COLO668 (cell line): ENCODE results near the gene PPP2R2B.

ENCODE experiments used
- DNase-seq: peaks from one replicate; lab custom pipeline; 2025; ENCODE audit not compliant: unreplicated experiment; lab: John Stamatoyannopoulos, UW

The PPP2R2B gene

GRCh38 chr5:146828385-146828784 lies 50.2 kb downstream of the PPP2R2B start:
- DNase-seq = no peak

DNA sequence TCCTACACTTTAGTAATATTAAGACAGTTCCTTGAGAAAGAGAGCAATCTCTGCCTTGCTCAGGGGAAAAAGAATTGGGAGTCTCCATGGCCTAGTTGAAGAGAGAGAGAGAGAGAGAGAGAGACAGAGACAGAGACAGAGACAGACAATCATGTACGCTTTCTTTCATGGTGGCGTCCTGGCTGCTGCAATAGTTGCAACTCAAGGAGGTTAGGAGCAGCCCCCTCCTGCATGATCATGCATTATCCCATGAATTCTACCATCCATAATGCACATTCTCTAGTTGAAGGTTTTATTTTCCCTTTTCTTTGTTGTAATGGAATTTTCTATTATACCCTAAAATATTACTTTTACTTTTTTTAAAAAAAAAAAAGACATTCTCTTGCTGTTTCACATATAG lies 50.7 kb downstream of the PPP2R2B start:
- no peak for DNase-seq

- DNase-seq = no peak
These were observed 53.5 kb downstream of the PPP2R2B start for GRCh38 chr5:146825033-146825432.

GRCh38 chr5:146821732-146822131 lies 56.8 kb downstream of the PPP2R2B start:
- DNase-seq = no peak

- DNase-seq = no peak
These were observed 57.6 kb downstream of the PPP2R2B start for GRCh38 chr5:146820987-146821386.

DNA sequence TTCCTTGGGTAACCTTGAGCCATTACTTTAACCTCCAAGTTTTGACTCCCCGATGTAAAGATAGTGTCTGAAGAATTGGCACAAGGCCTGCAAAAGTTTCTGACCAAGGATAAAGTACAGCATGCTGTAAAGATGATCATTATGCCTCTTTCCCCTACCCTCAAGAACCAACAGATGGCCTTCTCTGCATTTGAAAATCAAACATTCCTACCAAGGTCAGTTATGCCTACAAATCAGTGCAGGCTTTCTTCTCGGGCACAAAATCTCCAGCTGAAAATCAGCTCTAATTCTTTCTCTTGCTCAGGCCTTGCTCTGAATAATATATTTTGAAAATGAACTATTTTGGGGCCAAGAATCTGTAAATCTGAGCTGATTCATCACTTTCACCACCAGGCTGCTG lies 59.7 kb downstream of the PPP2R2B start:
- no peak for DNase-seq

DNA sequence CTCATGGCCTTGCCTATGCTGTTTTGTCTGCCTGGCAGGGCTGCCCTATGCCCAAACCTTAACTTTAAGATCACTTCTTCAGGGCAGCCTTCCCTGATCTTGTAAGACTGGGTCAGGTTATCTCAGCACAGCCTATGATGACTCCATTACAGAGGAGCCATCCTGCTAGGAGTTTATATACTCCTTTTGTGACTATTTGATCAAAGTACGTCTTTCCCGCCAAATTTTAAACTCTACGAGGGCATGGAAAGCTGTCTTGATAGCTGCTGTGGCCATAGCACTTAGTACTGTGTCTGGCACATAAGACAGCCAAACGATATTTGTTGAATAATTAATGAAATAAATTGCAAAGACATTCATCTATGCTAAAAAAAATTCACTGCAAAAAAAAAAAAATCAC lies 60.6 kb downstream of the PPP2R2B start:
- no peak for DNase-seq

- no peak for DNase-seq
These were observed 61.7 kb downstream of the PPP2R2B start for GRCh38 chr5:146816775-146817387.

GRCh38 chr5:146815411-146815810 lies 63.1 kb downstream of the PPP2R2B start:
- no peak for DNase-seq

DNA sequence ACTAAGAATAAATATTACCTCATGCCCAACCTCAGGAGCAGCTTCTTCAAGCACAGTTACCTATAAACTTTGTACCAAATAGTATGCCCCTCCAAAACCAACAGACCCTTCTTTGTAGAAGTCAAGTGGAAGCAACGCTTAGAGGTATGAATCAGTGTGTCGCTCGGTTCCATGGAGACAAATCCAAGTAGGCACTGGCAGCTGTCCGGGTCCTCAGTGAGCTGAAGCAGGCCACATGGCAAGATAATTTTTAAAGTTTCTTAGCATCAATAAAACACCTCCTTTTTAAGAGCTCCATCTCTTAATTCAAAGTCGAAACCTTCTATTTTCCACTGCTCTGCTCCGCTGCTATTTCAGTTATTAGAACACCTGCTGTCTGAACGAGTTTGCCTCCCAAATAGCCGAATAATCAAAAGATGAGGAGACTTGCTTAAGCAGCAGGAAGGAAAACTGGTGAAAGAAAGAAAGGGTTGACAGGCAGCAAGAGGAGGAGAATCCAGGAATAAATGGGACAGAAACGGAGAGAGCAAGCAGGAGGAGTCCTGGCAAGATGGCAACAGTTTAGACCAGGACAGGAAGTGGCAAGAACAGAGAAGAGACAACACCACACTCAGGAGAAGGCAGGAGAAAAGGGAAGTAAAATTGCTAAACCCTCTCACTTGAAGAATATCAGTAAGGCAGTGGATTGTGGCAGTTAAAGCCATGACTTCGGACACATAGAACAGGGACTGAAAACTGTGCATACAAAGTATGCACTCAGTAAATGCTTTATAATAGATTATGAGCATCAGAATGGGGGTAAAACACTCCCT lies 65.0 kb downstream of the PPP2R2B start:
- no peak for DNase-seq

DNA sequence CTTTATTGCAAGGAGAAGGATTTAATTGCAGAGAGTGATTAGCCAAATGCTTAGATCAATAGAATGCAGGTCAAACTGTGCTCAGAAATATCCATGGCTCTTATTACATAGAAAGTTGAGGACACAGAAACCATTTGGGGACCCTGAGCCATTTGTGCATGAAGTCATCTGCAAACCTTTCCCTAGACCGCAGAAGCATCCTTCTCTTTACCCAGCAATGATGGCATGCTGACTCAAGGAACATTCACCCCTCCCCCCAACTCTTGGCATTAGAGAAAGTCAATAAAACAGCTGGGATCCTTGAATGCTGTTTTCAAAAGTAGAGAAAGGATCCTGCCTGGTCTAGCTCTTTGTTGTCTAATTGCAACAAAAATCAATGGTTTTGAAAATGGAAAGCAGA lies 73.5 kb downstream of the PPP2R2B start:
- no peak for DNase-seq

- DNase-seq = no peak
These were observed 75.5 kb downstream of the PPP2R2B start for GRCh38 chr5:146802945-146803522.

- no peak for DNase-seq
These were observed 78.9 kb downstream of the PPP2R2B start for GRCh38 chr5:146799671-146800070.

- no peak for DNase-seq
These were observed 79.3 kb downstream of the PPP2R2B start for GRCh38 chr5:146799231-146799630.

GRCh38 chr5:146797658-146798057 lies 80.9 kb downstream of the PPP2R2B start:
- DNase-seq = no peak

GRCh38 chr5:146796911-146797310 lies 81.6 kb downstream of the PPP2R2B start:
- DNase-seq = no peak

DNA sequence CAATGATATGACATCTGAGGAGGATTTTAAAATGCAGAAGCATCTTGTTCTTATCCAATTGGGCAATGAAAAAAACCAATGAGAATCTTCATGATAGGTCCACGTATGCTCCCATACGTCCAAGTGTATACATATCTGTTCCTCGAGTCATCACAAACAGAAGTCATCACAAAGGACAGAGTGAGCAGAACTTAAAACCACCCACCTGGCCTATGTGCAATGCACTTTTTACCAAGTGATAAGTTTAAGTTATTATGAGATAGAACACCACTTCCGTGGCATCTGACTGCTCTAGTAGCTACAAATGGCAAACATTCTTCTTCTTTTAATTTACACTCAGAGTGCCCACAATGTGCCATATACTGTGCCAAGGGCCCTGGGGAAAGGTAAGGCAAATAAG lies 82.4 kb downstream of the PPP2R2B start:
- DNase-seq = no peak

DNA sequence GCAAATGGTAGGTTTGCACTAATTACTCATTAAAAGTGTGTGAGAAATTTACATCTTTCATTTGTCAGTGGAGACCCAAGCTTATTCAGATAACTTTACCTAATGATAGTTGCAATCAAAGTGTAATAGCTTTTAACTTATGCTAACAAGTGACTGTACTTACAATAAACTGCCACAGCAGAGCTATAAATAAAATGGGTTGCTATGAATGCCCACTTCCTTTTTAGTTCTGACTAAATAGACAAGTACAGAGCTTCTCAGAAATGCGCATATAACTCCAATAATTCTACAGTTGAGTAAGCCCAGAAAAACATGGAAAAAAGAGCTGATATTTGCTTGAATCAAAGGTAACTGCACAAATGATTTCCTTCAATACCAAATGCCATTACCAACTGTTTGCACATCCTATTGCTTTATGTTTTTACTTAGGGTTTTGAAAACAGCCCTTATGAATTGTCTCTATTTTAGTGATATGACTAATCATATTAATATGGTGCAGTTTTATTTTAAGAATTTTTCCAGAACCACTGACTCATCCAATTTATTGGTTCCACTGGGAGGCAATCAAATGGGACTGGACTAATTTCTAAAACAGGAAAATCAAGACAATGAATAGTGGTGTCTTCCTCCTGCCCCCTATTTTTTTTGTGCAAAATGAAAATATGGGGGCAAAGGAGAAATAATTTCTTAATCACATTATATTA lies 84.1 kb downstream of the PPP2R2B start:
- DNase-seq = no peak

DNA sequence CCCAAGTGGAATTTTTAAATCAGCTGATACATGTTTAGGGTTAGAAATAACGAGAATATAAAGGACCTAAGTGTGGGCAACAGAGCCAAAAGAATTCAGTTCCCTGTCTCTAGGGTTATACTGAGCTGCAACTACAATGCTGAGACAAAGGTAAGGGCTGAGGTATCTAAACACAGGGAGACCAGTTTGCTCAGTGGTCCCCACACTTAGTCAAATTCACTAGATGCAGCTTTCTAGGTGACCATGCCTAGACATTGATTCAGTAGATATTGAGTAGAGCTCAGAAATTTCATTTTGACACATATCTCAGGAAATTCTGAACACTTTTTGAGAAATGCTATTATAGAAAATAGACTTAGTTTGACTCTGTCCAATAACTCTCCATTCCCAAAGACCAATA lies 84.8 kb downstream of the PPP2R2B start:
- DNase-seq = no peak

DNA sequence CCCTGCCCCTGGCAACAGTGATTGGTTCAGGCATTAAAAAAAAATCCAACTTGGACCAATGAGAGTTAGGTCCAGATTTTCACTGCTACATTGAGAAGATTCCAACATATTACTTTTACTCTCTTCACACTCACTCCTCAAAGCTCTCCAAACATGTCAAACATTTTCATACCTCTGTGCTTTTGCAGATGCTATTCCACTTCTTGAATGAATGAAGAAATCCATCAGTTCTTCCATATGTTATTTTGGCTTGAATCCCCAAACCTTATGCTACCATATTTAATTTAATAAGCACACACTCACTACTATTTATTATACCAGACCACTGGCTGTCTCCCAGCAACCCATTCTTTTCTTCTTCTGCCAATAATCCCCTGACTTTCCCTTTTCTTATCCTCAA lies 87.1 kb downstream of the PPP2R2B start:
- no peak for DNase-seq

GRCh38 chr5:146789712-146790653 lies 88.6 kb downstream of the PPP2R2B start:
- DNase-seq = no peak
